GM18870 (cell line): ENCODE data around the gene POU4F2.

Experiments
- ATAC-seq: cut with Tn5 transposase; IDR thresholded peaks from one replicate; pipeline ENCODE4 v1.9.1; 2021; ENCODE audit warnings: moderate library complexity; ENCODE audit not compliant: unreplicated experiment

The POU4F2 gene, protein sequence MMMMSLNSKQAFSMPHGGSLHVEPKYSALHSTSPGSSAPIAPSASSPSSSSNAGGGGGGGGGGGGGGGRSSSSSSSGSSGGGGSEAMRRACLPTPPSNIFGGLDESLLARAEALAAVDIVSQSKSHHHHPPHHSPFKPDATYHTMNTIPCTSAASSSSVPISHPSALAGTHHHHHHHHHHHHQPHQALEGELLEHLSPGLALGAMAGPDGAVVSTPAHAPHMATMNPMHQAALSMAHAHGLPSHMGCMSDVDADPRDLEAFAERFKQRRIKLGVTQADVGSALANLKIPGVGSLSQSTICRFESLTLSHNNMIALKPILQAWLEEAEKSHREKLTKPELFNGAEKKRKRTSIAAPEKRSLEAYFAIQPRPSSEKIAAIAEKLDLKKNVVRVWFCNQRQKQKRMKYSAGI

DNA sequence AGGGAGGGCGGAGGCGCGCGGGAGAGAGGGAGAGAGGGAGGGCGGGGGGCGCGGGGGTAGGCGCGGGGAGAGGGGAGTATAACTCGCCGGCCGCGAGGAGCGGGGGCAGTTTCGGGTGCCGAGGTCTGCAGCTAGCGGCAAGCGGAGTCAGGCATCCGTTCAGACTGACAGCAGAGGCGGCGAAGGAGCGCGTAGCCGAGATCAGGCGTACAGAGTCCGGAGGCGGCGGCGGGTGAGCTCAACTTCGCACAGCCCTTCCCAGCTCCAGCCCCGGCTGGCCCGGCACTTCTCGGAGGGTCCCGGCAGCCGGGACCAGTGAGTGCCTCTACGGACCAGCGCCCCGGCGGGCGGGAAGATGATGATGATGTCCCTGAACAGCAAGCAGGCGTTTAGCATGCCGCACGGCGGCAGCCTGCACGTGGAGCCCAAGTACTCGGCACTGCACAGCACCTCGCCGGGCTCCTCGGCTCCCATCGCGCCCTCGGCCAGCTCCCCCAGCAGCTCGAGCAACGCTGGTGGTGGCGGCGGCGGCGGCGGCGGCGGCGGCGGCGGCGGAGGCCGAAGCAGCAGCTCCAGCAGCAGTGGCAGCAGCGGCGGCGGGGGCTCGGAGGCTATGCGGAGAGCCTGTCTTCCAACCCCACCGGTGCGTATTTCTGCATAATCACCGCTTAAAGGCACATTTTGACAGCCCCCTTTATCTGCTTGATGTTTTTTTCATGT, at the start of gene POU4F2:
POU4F2 (plus strand) TSS at position 108 of the 720 bp plus-strand sequence; CDS start at position 356, 248 bp downstream.
- no peak for ATAC-seq

DNA sequence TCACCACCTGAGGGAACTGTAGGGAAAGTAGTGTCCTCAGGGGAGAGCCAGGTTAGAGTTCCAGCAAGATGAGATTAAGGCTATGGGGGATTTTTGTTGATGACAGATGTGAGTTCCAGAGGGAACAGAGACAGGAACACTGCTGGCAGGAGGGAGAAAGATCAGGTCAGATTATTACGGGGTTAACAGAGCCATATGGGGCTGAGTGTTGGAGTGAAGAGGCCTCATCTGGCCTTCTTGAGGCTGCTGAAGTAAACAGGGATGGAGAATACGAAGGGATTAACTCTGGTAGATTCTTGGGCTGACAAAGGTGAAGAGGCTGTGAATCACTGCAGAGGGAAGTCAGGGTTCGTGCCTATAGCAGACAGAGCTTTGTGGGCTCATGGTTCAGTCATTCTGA, 47.9 kb upstream of the POU4F2 start:
- no peak for ATAC-seq

DNA sequence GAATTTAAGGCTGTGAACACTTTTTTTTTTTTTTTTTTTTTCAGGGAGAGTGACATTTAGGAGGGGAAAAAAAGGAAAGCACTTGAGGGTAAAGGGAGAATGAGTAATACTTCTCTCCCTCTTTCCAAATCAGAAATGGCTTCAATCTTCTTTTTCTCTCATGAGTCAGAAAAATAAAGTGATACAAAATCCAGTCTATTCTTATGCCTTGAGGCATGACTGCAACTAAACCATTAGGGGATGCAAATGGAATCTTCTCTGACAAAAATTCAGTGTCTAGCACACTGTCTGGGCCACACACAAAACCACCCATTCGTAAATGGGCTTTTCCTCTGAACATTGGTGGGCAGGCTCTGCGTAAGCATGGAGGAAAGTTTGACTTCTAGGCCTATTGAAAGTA, 46.7 kb upstream of the POU4F2 start:
- ATAC-seq: no peak

DNA sequence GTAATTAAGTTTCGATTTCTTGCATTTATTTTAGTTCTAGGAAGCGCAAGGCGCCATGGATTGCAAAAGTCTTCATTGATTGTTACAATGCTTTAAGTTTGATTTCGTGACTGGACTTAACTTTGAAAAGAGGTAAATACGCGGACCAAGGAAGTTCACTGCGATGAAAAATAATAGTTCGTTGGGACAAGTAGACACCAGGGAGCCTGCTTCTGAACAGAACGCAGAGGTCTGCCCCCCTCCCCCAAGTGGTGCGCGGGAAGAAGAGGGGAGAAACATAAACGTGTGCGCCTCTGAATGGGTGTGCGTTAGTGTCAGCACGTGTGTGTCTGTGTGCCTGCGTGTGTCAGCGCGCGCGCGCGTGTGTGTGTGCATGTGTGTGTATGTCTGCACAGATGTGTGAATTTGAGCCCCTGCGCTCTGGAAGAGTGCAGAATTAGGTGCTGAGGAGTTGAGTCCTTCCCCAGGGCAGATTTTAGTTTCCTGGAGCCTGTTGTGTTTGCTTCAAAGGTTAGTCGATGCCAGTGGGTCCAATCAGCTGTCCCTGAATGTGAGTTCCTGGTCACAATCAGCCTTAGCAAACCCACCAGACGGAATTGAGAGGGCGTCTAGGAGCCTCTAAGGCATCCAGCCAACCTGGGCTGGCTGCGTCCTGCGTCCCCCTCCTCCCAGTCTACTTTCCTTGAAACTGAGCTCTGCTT, 5.8 kb upstream of the POU4F2 start:
- ATAC-seq: no peak

DNA sequence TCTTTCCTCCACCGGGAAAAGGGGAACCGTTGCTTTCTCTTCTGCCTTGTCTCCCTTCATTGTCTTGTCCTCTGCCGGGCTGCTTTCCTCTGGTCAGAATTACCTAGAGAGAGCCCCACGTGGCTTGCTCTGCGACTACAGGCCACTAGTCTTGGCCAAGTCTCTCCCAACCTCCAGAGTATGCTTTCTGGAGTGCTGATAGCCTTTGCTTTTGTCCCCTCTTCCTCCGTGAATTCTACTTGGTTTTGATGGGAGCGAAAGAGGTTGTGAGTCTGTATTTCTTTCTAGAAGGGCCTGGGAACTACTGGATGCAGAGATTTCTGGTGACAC, 5.3 kb upstream of the POU4F2 start:
- ATAC-seq: no peak

DNA sequence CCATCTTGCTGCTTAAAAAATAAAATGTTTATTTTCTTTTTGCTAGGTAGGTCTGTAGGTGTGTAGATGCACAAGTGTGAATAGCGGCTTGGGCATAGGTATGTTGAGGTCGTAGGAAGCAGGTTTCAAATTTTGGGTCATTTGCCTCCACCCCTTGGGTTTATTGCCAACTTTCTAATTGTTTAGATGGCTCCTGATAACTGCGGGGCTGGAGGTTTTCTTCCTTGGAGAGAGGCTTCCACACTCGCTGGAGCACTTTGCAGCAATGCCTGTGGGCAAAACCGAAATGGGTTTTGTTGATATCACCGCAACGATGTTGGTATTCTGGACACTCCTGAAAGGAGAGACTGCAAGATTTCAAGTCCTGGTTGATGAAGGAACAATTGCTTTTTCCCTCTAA, 3.9 kb upstream of the POU4F2 start:
- no peak for ATAC-seq

DNA sequence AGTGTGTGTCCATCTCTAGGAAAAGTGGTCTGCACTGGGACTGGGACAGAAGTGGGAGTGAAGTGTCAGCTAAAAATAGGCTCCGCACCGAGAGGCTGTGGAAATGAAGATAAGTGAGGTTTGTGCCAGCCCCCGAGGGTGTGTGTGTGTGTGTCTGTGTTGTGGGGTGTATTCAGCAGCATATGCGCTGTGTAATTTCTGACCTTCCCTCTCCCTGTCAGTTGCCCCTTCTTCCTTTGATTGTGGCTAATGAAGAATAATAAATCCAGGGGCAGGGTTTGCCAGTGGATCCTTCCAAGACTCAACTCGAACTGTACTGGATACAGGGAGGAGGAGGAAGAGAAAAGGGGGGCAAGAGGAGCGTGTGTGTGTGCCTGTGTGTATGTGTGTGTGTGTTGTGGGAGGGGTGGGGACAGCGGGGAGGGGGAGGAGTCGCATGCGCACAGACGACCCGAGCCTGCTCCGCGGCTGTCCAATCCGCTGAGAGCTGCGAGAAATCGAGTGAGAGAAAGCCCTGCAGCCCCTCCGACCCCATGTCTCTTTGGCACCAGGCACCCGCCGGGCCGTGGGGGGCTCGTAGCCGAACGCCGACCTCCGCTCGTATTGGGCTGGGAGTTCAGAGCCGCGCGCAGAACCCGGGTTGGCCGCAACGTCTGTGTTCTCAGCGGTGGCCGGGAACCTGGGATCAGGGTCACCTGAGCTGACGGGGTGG, 916 bp upstream of the POU4F2 start:
- no peak for ATAC-seq

DNA sequence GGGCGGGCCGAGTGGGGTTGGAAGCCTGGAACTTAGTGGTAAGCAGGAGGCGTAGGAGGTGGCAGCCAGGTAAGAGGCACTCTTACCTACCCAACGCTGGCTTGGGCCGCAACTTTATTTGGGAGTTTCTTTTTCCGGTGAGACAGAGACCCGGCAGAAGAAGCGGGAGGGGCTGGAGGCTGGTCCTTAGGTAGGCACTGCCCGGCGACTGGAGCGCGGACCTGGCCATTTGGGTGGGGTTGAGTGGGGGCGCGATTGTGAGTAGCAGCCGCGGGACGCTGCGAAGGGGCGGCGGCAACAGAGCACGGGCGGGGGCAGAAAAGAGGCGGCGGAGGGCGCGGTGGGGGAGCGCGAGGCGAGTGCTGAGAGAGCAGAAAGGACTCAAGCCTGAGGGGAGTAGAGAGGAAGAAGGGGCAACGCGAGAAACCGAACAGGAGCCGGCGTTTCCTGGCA, 334 bp upstream of the POU4F2 start:
- no peak for ATAC-seq

DNA sequence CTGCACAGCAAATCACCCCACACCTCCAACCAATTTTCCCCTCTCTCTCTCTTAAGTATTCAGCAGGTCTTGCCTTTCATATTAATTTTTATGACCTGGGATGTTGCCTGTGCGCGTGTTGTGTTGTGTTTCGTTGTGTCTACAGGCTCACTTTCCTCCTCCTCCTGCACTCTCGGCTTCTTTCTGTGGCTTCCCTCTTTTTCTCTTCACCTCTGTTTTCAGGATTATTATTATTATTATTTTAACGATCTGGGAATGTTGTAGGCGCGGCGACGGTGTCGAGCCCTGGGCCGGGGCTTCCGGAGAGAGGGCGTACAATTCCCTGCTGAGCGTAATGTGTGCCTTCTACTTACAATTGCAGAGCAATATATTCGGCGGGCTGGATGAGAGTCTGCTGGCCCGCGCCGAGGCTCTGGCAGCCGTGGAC, 826 bp downstream of the POU4F2 start:
- no peak for ATAC-seq

DNA sequence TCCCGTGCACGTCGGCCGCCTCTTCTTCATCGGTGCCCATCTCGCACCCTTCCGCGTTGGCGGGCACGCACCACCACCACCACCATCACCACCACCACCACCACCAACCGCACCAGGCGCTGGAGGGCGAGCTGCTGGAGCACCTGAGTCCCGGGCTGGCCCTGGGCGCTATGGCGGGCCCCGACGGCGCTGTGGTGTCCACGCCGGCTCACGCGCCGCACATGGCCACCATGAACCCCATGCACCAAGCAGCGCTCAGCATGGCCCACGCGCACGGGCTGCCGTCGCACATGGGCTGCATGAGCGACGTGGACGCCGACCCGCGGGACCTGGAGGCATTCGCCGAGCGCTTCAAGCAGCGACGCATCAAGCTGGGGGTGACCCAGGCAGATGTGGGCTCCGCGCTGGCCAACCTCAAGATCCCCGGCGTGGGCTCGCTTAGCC, 1.4 kb downstream of the POU4F2 start:
- no peak for ATAC-seq

DNA sequence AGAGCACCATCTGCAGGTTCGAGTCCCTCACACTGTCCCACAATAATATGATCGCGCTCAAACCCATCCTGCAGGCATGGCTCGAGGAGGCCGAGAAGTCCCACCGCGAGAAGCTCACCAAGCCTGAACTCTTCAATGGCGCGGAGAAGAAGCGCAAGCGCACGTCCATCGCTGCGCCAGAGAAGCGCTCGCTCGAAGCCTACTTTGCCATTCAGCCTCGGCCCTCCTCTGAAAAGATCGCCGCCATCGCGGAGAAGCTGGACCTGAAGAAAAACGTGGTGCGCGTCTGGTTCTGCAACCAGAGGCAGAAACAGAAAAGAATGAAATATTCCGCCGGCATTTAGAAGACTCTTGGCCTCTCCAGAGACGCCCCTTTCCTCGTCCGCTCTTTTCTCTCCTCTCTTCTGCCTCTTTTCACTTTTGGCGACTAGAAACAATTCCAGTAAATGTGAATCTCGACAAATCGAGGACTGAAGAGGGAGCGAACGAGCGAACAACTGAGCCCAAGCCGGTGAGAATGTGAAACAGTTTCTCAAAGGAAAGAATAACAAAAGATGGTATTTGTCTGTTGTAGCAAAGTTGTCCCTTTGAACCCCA, 1.9 kb downstream of the POU4F2 start:
- ATAC-seq: no peak

DNA sequence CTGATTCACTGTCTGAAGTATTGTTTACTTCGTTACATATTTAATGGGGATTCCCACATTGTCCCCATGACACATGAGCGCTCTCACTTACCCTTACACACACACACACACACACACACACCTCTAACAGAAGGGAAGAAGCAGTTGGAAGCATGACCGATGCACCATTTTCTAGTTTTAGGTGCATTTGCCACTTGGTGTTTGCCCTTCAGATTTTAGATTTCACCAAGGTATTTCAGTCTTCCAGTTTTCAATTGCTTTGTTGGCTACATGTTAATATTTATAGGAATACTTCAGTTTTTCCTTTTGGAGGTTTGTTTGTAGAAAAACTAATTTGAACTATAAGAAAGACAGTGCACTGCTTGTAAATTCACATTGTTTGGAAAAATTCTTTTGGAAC, 3.1 kb downstream of the POU4F2 start:
- ATAC-seq: no peak

DNA sequence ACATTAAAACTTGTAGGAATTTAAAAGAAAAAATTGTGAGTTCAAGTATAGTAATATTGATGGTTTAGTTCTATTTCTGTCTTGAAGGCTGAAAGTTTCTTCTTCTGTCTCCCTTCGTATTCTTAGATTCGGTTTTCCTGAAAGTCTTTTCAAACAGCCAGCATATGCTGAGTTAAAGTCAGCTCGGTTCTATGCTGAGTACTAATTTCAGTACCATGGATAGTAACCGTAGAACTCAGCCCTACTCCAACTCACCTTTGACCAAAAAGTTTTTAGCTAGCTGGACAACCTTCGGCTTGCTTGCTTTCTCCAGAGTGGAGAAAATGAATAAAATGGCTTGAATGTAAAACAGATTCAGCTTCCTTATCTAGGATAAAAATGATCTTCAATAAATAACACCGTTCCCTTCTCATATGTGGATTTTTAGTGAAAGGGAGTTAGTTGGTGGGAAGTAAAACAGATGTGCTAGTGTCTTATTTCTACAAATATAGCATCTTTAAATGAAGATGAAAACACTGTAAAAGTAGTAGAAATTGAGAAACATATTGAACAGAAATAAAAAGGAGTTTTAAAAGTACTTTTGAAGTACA, 5.2 kb downstream of the POU4F2 start:
- no peak for ATAC-seq

DNA sequence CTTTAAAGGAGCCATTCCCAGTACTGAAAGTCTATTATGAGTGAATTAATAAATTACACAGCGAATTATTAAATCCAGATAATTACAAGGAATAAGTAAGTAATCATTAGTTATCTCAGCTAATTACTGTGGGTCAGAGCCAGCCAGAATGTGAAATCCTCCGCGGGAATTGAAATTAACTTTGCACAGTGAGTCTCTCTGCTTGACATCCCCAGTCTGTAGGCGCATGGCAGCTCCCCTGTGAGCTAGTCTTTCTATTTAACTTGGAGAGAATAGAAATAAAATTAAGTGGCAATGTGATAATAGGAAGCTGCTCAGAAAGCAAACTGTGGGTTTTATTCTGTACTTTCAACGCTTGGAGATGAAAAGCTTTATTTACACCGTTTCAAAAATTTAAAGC, 7.2 kb downstream of the POU4F2 start:
- ATAC-seq: no peak

DNA sequence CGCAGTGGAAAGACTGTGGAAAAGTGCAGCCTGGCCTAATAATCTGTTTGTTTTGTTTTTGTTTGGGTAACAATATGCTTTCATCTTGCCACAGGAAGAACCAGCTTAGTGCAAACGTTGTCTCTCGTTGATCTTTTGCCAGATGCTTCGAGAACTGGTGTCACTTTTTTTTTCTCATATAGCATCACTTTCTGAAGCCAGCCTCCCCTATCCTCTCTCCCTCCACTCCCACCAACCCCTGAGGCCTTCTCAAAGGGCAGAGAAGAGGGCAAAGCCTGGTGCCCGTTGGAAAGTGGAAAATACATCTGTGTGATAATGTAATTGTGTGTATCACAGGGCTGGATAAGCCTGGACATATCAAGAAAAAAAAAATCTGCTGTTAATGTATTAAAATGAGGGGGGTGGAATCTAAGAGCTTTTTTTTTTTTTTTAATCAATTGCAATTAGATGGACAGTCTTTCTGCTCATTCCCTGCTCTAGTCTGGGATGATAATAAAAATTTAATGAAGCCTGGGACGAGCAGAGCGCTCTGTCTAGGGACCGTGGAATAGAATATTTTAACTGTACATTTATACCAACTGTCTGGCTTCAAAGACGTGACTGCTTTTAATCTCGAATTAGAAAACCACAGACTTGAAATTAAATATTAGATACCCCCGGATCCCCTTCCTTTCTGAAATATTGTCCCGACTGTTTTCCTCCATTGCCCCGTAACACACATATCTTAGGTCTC, 8.1 kb downstream of the POU4F2 start:
- no peak for ATAC-seq

DNA sequence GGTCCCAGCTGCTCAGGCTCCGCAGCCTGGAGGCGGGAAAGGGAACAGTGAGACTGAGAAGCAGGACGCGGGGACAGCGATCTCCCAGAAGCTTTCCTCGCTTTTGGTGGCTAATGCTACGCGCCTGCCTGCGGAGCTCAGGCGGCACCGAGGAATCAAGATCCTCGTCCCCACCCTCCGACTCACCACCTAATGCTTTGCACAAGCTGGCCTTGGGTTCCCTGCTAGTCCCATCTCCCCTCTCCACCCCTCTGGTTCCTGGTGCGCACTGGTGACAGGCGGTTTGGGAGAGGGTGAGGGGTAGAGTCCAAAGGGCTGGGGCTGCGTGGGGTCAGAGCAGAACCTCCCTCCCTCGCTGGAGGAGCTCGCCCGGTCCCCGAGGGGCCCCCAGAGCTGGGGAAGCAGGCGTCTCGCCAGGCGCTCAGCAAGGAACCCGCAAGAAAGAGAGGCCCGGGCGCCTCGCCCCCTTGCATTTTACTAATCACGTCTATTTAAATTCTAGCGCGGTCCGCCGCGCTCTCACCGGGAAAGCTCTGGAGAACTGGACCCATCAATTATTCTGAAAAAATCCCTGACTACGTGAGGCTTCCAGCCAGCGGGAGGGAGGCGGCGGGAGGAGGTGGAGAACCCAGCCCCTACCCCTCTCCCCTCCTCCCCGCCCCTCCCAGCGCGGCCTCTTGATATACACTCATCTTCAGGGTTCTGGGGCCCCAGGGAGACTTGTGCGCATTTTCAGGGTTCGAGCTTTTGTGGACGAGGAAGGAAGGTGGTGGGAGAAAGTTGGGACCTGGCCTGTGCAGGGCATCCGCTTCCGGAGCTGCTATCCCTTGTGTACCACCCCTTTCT, 9.1 kb downstream of the POU4F2 start:
- no peak for ATAC-seq

DNA sequence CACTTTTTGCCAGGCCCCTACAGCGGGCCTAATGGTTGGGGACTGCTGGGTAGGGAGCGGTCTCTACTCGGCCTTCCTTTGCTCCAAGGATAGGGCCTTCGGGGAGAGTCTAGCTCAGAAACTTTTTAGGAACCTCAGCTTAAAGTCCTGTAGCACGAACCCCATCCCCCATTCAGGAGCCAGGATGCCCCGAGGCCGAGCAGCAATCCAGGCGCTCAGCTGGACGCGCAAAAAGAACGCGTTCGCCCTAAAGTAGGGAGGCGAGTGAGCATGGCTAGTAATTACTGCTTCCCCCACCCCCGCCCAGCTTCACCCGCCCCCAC, 9.7 kb downstream of the POU4F2 start:
- no peak for ATAC-seq

DNA sequence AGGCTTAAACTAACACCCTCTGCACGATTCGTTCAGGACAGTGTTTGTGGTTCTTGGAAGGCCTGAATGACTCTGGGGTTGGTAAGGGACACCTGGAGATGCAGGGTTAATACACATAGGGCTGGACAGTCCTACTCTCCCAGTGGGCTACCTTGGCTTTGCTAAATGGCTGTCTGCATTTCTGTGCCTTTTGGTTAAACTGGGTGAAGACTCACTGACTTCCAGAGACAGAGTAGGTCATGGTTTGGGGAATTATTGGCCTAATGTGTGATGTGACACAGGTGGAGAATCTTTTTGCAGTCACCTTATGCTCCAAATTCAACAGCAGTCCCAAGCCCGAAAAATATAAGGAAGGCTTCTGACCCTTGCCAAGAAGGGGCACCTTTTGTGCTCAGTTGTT, 10.5 kb downstream of the POU4F2 start:
- ATAC-seq: no peak

DNA sequence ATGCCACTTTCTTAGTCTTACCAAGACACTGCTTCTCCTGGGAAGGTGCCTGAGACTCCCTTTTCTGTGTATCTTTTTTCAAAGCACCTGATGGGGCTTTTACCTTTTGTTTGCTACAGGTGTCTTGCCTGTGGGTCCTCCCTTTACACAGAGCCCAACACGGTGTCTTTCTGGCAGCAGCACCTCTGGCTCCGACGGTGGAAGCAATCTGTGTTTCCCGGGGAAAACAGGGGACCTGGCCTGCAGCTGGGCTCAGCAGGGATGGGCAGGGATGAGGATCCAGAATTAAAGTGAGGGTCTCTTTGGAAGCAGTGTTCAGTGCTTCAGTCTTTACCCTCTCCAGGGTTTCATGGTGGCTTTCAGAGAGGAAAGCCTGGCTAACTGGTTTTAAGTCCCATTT, 11.3 kb downstream of the POU4F2 start:
- ATAC-seq: no peak
